ENCODE measurements around the gene KDM3A.

GRCh38 chr2:86522711-86523110 is 81.5 kb downstream of the KDM3A start:
- TF ChIP-seq MXI1 (conservative IDR thresholded peaks at IDR 0.05; ENCODE audit: poor library complexity, severe bottlenecking) (no peak), CTCF (IDR thresholded peaks at IDR 0.05; ENCODE audit: poor library complexity, severe bottlenecking) (no peak), EZH2 (IDR thresholded peaks at IDR 0.05; ENCODE audit: borderline replicate concordance, insufficient read depth, low read length, poor library complexity, severe bottlenecking) (no peak), RAD21 (conservative IDR thresholded peaks at IDR 0.05) (no peak)
